H1 (cell line): Measurements from ENCODE around the gene SLC16A6. TPM values are rescaled to one million over a fixed set of nuclear protein-coding genes. Genes with fewer than 3 reads are reported as not detected.

Source experiments
- ATF3 ChIP-seq: IDR thresholded peaks from 2 replicates; pipeline ENCODE4 v1.6.1; 2011; ENCODE audit warnings: low read depth, mild to moderate bottlenecking, low read length; ENCODE audit not compliant: insufficient read depth
- CHD7 ChIP-seq: fragments of 300-600 bp; sonication (generic); IDR thresholded peaks from 2 replicates; pipeline ENCODE4 v1.7.1; 2012; ENCODE audit warnings: low read length, moderate library complexity, mild to moderate bottlenecking, inconsistent platforms; ENCODE audit not compliant: insufficient replicate concordance
- EZH2 ChIP-seq: fragments of 200-600 bp; sonication (generic); IDR thresholded peaks from 2 replicates; pipeline ENCODE4 v1.7.1; 2012; ENCODE audit warnings: low read depth, mild to moderate bottlenecking, moderate library complexity, low read length, inconsistent platforms; ENCODE audit not compliant: severe bottlenecking
- GABPA ChIP-seq: IDR thresholded peaks from 2 replicates; pipeline ENCODE4 v1.6.1; 2011; ENCODE audit warnings: mild to moderate bottlenecking, low read length, moderate library complexity, borderline replicate concordance; ENCODE audit not compliant: insufficient read depth
- NRF1 ChIP-seq: IDR thresholded peaks from 2 replicates; pipeline ENCODE4 v1.6.1; 2011; ENCODE audit warnings: mild to moderate bottlenecking, low read depth, low read length, improper control_type of control experiment
- POU5F1 ChIP-seq: IDR thresholded peaks from 2 replicates; pipeline ENCODE4 v1.6.1; 2011; ENCODE audit warnings: low read depth, mild to moderate bottlenecking, low read length, moderate library complexity
- RBBP5 ChIP-seq: IDR thresholded peaks from 2 replicates; pipeline ENCODE4 v1.7.1; 2012; ENCODE audit warnings: low read depth, mild to moderate bottlenecking, inconsistent platforms, low read length, moderate library complexity, borderline replicate concordance
- RFX5 ChIP-seq: IDR thresholded peaks from 2 replicates; pipeline ENCODE4 v1.6.1; 2011; ENCODE audit warnings: low read depth, low read length, improper control_type of control experiment, borderline replicate concordance
- SRF ChIP-seq: IDR thresholded peaks from 2 replicates; pipeline ENCODE4 v1.6.1; 2011; ENCODE audit warnings: mild to moderate bottlenecking, low read depth, low read length, moderate library complexity
- TAF7 ChIP-seq: optimal IDR thresholded peaks from 2 replicates; pipeline ENCODE3; 2011; ENCODE audit warnings: low read depth, mild to moderate bottlenecking, inconsistent platforms, low read length, moderate library complexity, borderline replicate concordance
- ZNF274 ChIP-seq: IDR thresholded peaks from 2 replicates; pipeline ENCODE4 v1.7.0; 2012; ENCODE audit warnings: low read length, borderline replicate concordance; ENCODE audit errors: extremely low read depth
- polyA plus RNA-seq, 7 experiments: library from polyadenylated mRNA; depleted of rRNA in 3 of 7; stranded (reverse) in 5 of 7; unstranded in 2 of 7; fragments of >200 nt in 5 of 7; fragments of 200-250 nt in 2 of 7; gene quantifications; 1 replicate in 5 of 7; 2 replicates in 1 of 7; 4 replicates in 1 of 7; pipeline versions ENCODE4 v1.2.1 to v1.2.3, GENCODE V29; 2011 to 2013; ENCODE audit warnings: missing spikeins in 2 of 7, mixed read lengths in 2 of 7
- total RNA-seq: library from RNA; stranded (reverse); fragmentation: NEBNext Ultra II Directional; extraction: Animal tissue kit (Norgen Biotek cat#: 25700); gene quantifications from 2 replicates; pipeline ENCODE4 v1.2.1, GENCODE V29; 2021

SLC16A6 gene
- total and polyA plus RNA-seq, 2 of the 8 experiments (the other 6 are each of a cell fraction or from before 2014, with no cell fraction given): 0.17 to 0.22 TPM

- TF ChIP-seq CHD7: no peak
- no peak for TF ChIP-seq EZH2
- TF ChIP-seq ATF3: no peak
- TF ChIP-seq GABPA: no peak
- no peak for TF ChIP-seq NRF1
- TF ChIP-seq SRF: no peak
- TF ChIP-seq RBBP5: no peak
- no peak for TF ChIP-seq ZNF274
- TF ChIP-seq TAF7: no peak
- TF ChIP-seq POU5F1: no peak
- TF ChIP-seq RFX5: no peak
These were observed 7.7 kb upstream of the SLC16A6 start (continued) for GRCh38 chr17:68298601-68299000.
